H9 (cell line): ENCODE results near the gene EPB41L2. TPM values are rescaled to one million over a fixed set of nuclear protein-coding genes. Genes with fewer than 3 reads are reported as not detected.

Experiments used
- DNase-seq: peaks from one replicate; pipeline ENCODE4 v3.0.0-alpha.2; 2017
- H2AFZ ChIP-seq: one replicate; pipeline ENCODE4 v1.6.1; 2013; ENCODE audit warnings: mild to moderate bottlenecking, low read length, control low read depth, moderate library complexity
- H2AK5ac ChIP-seq: 2 replicates; pipeline ENCODE4 v1.6.1; 2013; ENCODE audit warnings: low read length, control low read depth, mixed read lengths; ENCODE audit not compliant: insufficient read length
- H2BK120ac ChIP-seq: one replicate; pipeline ENCODE4 v1.6.1; 2013; ENCODE audit warnings: low read depth, mild to moderate bottlenecking, low read length, control low read depth, inconsistent platforms; ENCODE audit not compliant: poor library complexity, severe bottlenecking
- H2BK12ac ChIP-seq: 2 replicates; pipeline ENCODE4 v1.6.1; 2013; ENCODE audit warnings: low read length, control low read depth, mixed read lengths, low read depth; ENCODE audit not compliant: insufficient read length
- H2BK15ac ChIP-seq: 2 replicates; pipeline ENCODE4 v1.6.1; 2013; ENCODE audit warnings: low read depth, low read length, control low read depth
- H2BK20ac ChIP-seq: one replicate; pipeline ENCODE4 v1.6.1; 2013; ENCODE audit warnings: low read depth, mild to moderate bottlenecking, low read length, control low read depth, inconsistent platforms; ENCODE audit not compliant: poor library complexity, severe bottlenecking
- H2BK5ac ChIP-seq: 2 replicates; pipeline ENCODE4 v1.6.1; 2013; ENCODE audit warnings: low read length, control low read depth, mixed read lengths; ENCODE audit not compliant: insufficient read length
- H3K14ac ChIP-seq: 2 replicates; pipeline ENCODE4 v1.6.1; 2013; ENCODE audit warnings: low read length, control low read depth; ENCODE audit not compliant: insufficient read depth
- H3K18ac ChIP-seq: 2 replicates; pipeline ENCODE4 v1.6.1; 2013; ENCODE audit warnings: low read depth, mild to moderate bottlenecking, mixed read lengths, low read length, control low read depth; ENCODE audit not compliant: insufficient read length
- H3K23ac ChIP-seq: 2 replicates; pipeline ENCODE4 v1.6.1; 2013; ENCODE audit warnings: low read length, control low read depth, mixed read lengths, low read depth; ENCODE audit not compliant: insufficient read length
- H3K23me2 ChIP-seq: 2 replicates; pipeline ENCODE4 v1.6.1; 2013; ENCODE audit warnings: low read depth, mild to moderate bottlenecking, mixed read lengths, low read length, control low read depth; ENCODE audit not compliant: insufficient read length, poor library complexity, severe bottlenecking
- H3K27ac ChIP-seq: 2 replicates; pipeline ENCODE4 v1.5.1; 2013; ENCODE audit warnings: low read length, control low read depth, mixed read lengths, low read depth; ENCODE audit not compliant: insufficient read length
- H3K27me3 ChIP-seq: 2 replicates; pipeline ENCODE4 v1.6.1; 2013; ENCODE audit warnings: low read length, control low read depth, inconsistent platforms; ENCODE audit not compliant: insufficient read depth
- H3K4ac ChIP-seq: 2 replicates; pipeline ENCODE4 v1.6.1; 2013; ENCODE audit warnings: low read depth, mild to moderate bottlenecking, control low read depth, inconsistent platforms, low read length, moderate library complexity
- H3K4me1 ChIP-seq: 2 replicates; pipeline ENCODE4 v1.6.1; 2013; ENCODE audit warnings: low read length, control low read depth, inconsistent platforms; ENCODE audit not compliant: insufficient read depth
- H3K4me2 ChIP-seq: 2 replicates; pipeline ENCODE4 v1.6.1; 2013; ENCODE audit warnings: low read length, control low read depth, mixed read lengths; ENCODE audit not compliant: insufficient read length, insufficient read depth
- H3K56ac ChIP-seq: 2 replicates; pipeline ENCODE4 v1.6.1; 2013; ENCODE audit warnings: low read depth, mild to moderate bottlenecking, mixed read lengths, low read length, control low read depth; ENCODE audit not compliant: insufficient read length
- H3K79me1 ChIP-seq: 2 replicates; pipeline ENCODE4 v1.6.1; 2013; ENCODE audit warnings: low read depth, mild to moderate bottlenecking, moderate library complexity, low read length, control low read depth, inconsistent platforms; ENCODE audit not compliant: insufficient read depth, poor library complexity, severe bottlenecking
- H3K79me2 ChIP-seq: 2 replicates; pipeline ENCODE4 v1.6.1; 2013; ENCODE audit warnings: low read length, control low read depth, inconsistent platforms; ENCODE audit not compliant: insufficient read depth
- H3K9ac ChIP-seq: 2 replicates; pipeline ENCODE4 v1.6.1; 2013; ENCODE audit warnings: low read length, control low read depth, mixed read lengths; ENCODE audit not compliant: insufficient read length; ENCODE audit errors: extremely low read depth
- H3K9me3 ChIP-seq: one replicate; pipeline ENCODE4 v1.6.1; 2013; ENCODE audit warnings: low read depth, low read length, inconsistent platforms; ENCODE audit not compliant: control insufficient read depth
- H3T11ph ChIP-seq: one replicate; pipeline ENCODE4 v1.6.1; 2013; ENCODE audit warnings: mild to moderate bottlenecking, low read length, control low read depth, inconsistent platforms
- H4K20me1 ChIP-seq: one replicate; pipeline ENCODE4 v1.6.1; 2013; ENCODE audit not compliant: control insufficient read depth, insufficient read length, insufficient read depth
- H4K5ac ChIP-seq: 2 replicates; pipeline ENCODE4 v1.6.1; 2013; ENCODE audit warnings: low read depth, mild to moderate bottlenecking, mixed read lengths, low read length, control low read depth; ENCODE audit not compliant: insufficient read length
- H4K8ac ChIP-seq: replicated peaks from 2 replicates; pipeline ENCODE4 v1.6.1; 2013; ENCODE audit warnings: low read length, control low read depth, mixed read lengths, low read depth; ENCODE audit not compliant: insufficient read length
- H4K91ac ChIP-seq: 2 replicates; pipeline ENCODE4 v1.6.1; 2013; ENCODE audit warnings: low read depth, mild to moderate bottlenecking, moderate library complexity, mixed read lengths, low read length, control low read depth; ENCODE audit not compliant: insufficient read length
- H3K27ac Mint-ChIP-seq, 3 experiments: 2 replicates in 2 of 3; 3 replicates in 1 of 3; pipeline ENCODE4 v1.8.0; 2020 to 2021; ENCODE audit warnings: mixed read lengths in 3 of 3, mild to moderate bottlenecking in 1 of 3, moderate library complexity in 1 of 3
- H3K27me3 Mint-ChIP-seq: 2 replicates; pipeline ENCODE4 v1.8.0; 2021; ENCODE audit warnings: low read depth, mild to moderate bottlenecking, moderate library complexity, mixed read lengths
- H3K36me3 Mint-ChIP-seq, 3 experiments: 2 replicates in 2 of 3; 3 replicates in 1 of 3; pipeline ENCODE4 v1.8.0; 2020 to 2021; ENCODE audit warnings: low read depth in 3 of 3, mixed read lengths in 3 of 3; ENCODE audit not compliant: insufficient read depth in 1 of 3
- H3K4me1 Mint-ChIP-seq, 2 experiments: 2 replicates each; pipeline ENCODE4 v1.8.0; 2020; ENCODE audit warnings: mixed read lengths in 2 of 2
- H3K4me3 Mint-ChIP-seq, 2 experiments: 2 replicates in 1 of 2; 3 replicates in 1 of 2; pipeline ENCODE4 v1.8.0; 2020 to 2021; ENCODE audit warnings: mild to moderate bottlenecking in 2 of 2, mixed read lengths in 2 of 2, moderate library complexity in 1 of 2
- H3K9me3 Mint-ChIP-seq, 2 experiments: 2 replicates in 1 of 2; 3 replicates in 1 of 2; pipeline ENCODE4 v1.8.0; 2020; ENCODE audit warnings: mild to moderate bottlenecking in 2 of 2, mixed read lengths in 2 of 2, moderate library complexity in 1 of 2
- CTCF ChIP-seq: fragments of 200-600 bp; sonication (generic); conservative IDR thresholded peaks from 3 replicates; pipeline ENCODE4 v1.8.0; 2021; ENCODE audit warnings: antibody characterized with exemption, mild to moderate bottlenecking
- WGBS: extraction: QIAGEN DNeasy Blood & Tissue Kit; methylation state at CpG from one replicate; pipeline ENCODE4 v1.1.7; 2013; ENCODE audit warnings: missing lambda C conversion rate, low lambda C conversion rate, mixed read lengths; ENCODE audit not compliant: insufficient read length; ENCODE audit errors: extremely low coverage; 5-methylcytosine and 5-hydroxymethylcytosine counted together
- total RNA-seq: library from RNA; stranded (reverse); gene quantifications from 2 replicates; pipeline ENCODE4 v1.2.1, GENCODE V29; 2021

EPB41L2 gene
- total RNA-seq, 1 experiment from 2014 or later: 90.2 TPM

GRCh38 chr6:130870179-130870880 is 192.7 kb downstream of the EPB41L2 start:
- Histone ChIP-seq H4K91ac (no peak overlapping the region), H2BK15ac (no peak overlapping the region), H3K4me2 (no peak overlapping the region), H3K56ac (no peak overlapping the region), H2AFZ (no peak overlapping the region), H3K4ac (no peak overlapping the region), H3K4me1 (no peaks in the 10 kb centered on the region), H2BK20ac (no peak overlapping the region), H4K20me1 (no peaks in the 10 kb centered on the region), H3K18ac (no peak overlapping the region), H3K23me2 (no peaks in the 10 kb centered on the region), H3K9me3 (no peaks in the 10 kb centered on the region), H2BK5ac (no peak overlapping the region), H3K27ac (no peak overlapping the region), H4K5ac (no peak overlapping the region), H3K79me1 (no peaks in the 10 kb centered on the region), H3K27me3 (no peaks in the 10 kb centered on the region), H3K79me2 (no peaks in the 10 kb centered on the region; the same call in 1 of the 2 replicates), H2BK120ac (no peak overlapping the region), H3T11ph (no peak overlapping the region), H3K14ac (no peak overlapping the region), H3K23ac (no peak overlapping the region), H4K8ac (no peak overlapping the region), H2BK12ac (no peak overlapping the region), H3K9ac (no peak overlapping the region), H2AK5ac (no peak overlapping the region)
- Mint-ChIP-seq H3K36me3 (peaks cover 9 to 10% (median 9%) of the 10 kb centered on the region in 3 experiments; a peak in 6 of 7 replicates), H3K4me1 (peaks cover 12 to 13% of the 10 kb centered on the region in 2 experiments), H3K4me3 (no peak overlapping the region), H3K27ac (no peak overlapping the region; a peak in 1 of 7 replicates), H3K27me3 (no peaks in the 10 kb centered on the region), H3K9me3 (no peaks in the 10 kb centered on the region)
- no CpG with 5 or more reads among the region's 9 CpGs for WGBS
- no peak for DNase-seq
- TF ChIP-seq CTCF: no peak
